GM18951 (cell line): Measurements from ENCODE around the gene ZFR2.
"Not testable (repeated sequence)": the region's sequence is repeated elsewhere in the genome, so short reads cannot be mapped to it uniquely, and the experiment has no call there.

Experiments
- POLR2A ChIP-seq: IDR thresholded peaks from 4 replicates; pipeline ENCODE4 v1.6.1; 2011; ENCODE audit warnings: mild to moderate bottlenecking; ENCODE audit not compliant: insufficient read length, insufficient read depth; ENCODE audit errors: extremely low read depth
- in situ Hi-C: fragments of 300-500 bp; cut with MboI; formaldehyde crosslinking; loops from one replicate; pipeline ENCODE4 v1.12.0; 2022; ENCODE audit warnings: low sequenced_read_pairs, mixed read lengths, inconsistent platforms; ENCODE audit not compliant: unreplicated experiment

The ZFR2 gene

GRCh38 chr19:3770136-3770999 lies 98.5 kb downstream of the ZFR2 start:
- in situ Hi-C loops, result no loop called here
- TF ChIP-seq POLR2A, result peak; percentile 13

GRCh38 chr19:3769494-3769893 lies 99.3 kb downstream of the ZFR2 start:
- TF ChIP-seq POLR2A, result no peak
- in situ Hi-C loops, result no loop called here

DNA sequence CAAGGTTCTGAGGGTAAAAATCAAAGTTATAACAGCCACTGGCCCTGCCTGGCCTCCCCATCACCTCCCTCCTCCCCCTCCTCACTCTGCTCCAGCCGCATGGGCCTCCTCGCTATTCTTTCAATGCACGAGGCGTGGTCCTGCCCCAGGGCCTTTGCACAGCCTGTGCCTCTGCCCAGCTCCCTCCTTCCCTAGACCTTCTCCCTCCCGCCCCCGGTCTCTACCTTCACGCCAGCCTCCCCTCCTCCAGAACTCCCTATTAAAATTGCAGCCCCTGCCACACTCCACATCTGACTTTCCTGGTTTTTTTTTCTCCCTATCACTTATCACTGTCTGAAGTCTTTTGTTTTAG lies 100.1 kb downstream of the ZFR2 start:
- no peak for TF ChIP-seq POLR2A
- in situ Hi-C loops, result no loop called here

DNA sequence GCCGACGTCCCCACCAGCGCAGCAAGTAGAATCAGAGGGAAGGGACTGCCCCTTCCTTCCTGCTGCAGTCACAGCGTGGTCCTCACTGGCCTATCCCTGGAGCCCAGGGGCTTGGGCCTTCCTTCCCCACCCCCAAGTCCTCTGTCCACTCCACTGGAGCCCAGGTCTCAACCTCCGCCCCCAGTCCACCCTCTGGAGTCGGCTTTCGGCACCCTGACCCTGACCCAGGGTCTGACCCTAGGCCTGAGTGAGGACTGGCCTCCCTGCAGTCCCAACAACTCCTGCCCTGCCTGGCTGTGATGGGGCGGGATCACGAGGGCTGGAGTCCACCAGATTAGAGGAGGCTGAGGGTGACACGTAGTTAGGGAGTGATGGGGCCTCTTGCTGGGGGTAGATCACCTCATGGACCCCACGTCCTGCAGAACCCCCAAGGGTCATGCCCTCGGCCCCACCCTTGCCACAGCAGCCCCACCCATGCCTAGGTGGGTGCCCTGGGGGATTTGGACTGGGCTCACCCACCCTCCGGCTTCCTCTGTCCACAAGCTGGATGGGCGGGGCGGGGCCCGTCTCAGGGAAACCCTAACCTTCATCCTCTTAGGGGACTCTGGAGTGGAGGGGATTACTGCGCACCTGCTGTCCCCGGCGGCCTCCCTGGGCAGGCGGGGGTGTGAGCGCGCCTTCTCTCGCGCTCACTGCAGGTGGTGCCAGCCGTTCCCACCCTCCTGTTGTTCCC lies 100.7 kb downstream of the ZFR2 start:
- in situ Hi-C loops, result no loop called here
- no peak for TF ChIP-seq POLR2A

GRCh38 chr19:3767050-3767449 lies 101.8 kb downstream of the ZFR2 start:
- no peak for TF ChIP-seq POLR2A
- in situ Hi-C loops, result no loop called here

DNA sequence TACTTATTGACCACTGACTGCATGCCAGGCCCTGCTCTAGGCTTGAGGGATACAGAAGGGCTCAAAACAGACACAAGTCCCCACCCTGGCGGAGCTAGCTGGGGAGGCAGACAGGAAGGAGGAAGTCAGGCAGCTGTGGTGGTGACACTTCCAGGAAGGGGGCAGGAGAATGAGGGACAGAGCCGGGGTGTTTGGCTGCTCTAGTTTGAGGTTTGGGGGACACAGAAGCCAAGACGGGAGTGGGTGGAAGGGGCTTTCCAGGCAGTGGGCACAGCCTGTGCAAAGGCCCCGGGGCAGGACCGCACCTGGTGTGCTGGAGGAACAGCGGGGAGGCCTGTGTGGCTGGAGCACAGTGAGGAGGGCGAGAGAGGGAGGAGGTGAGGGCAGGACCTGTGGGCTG lies 102.3 kb downstream of the ZFR2 start:
- no peak for TF ChIP-seq POLR2A
- in situ Hi-C loops, result no loop called here

- in situ Hi-C loops, result not testable (repeated sequence)
Observed at GRCh38 chr19:3765757-3766156, 103.1 kb downstream of the ZFR2 start.

GRCh38 chr19:3765121-3765520 lies 103.7 kb downstream of the ZFR2 start:
- in situ Hi-C loops, result no loop called here
- TF ChIP-seq POLR2A, result no peak

- in situ Hi-C loops, result no loop called here
- TF ChIP-seq POLR2A, result peak; percentile 84
Observed at GRCh38 chr19:3762501-3763459, 106.1 kb downstream of the ZFR2 start, which contains the start of gene MRPL54. TSS of gene MRPL54 (plus strand) at chr19:3762682. CDS start at chr19:3762701, 19 bp downstream.

DNA sequence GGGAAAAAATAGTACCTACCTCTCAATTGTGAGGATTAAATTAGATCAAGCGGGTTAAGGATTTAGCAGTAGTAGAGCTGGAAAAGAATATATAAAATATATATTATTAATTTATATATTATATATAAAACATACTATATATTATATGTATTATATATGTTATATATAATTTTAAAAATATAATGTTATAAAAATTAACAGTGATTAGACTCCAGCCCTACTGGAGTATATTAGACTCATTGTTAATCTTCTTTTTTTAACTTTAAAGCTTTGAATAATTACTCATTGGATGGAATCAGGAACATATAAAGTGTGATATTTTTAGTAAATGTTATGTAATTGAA lies 106.7 kb downstream of the ZFR2 start:
- TF ChIP-seq POLR2A, result no peak
- in situ Hi-C loops, result no loop called here

DNA sequence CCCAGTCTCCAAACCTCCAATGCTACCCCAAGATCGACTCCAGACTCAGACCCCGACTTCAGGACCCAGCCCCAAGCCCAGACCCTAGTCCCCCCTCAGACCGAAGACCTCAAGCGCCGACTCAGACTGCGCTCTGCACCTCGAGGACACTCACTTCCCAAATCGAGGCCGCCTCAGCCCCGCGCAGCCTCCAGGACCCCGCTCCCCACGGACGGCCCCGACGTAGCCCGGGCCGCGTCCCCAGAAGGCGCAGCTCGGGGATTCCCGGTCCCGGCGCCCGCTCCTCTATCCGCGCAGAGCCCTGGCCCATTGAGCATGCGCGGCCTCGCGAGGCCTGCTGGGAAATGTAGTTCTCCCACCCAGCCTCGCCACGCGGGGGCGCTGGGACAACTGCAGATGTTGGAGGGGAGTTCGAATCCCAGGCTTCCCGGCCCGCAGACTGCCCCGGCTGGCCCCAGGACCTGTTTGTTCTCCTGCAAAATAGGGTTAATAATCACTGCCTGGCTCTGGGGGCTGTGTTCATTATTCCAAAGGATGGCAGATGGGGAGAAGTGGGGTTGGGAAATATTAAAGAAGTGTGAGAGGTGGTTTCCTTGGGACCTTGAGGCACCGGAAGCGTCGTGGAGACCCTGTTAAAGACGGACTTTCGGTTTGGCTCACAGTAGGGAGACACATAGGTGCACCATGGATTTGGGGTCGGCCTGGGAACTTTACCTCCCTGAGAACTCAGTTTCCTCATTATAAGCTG lies 107.3 kb downstream of the ZFR2 start, which contains the start of gene APBA3:
TSS of gene APBA3 (minus strand) at position 311 of the 748 bp plus-strand sequence. CDS start 1,428 bp downstream, outside the sequence.
- in situ Hi-C loops, result no loop called here
- TF ChIP-seq POLR2A, result peak; percentile 95

DNA sequence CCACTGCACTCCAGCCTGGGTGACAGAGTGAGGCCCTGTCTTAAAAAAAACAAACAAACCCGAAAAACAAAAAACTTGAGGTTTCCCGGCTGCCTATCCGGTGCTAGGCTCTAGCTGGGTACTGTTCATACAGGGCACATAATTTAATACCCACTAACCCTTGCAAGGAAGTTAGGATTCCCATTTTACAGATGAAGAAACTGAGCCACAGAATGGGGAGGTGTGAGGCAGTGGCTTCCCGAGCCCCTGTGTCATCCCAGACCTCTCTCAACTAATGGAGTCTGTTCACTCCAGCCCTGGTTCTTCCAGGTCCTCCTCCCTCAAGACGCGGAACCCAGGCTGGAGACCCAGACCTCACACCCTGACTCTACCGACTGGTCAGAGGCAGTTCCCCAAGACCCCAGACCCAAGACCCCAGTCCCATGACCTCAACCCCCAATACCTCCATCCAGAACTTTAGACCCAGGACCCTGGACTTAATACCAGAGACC lies 107.9 kb downstream of the ZFR2 start:
- in situ Hi-C loops, result no loop called here
- no peak for TF ChIP-seq POLR2A
